Spleen (tissue), 11 donors: ENCODE data around the gene HNRNPM. TPM values are rescaled to one million over a fixed set of nuclear protein-coding genes. Genes with fewer than 3 reads are reported as not detected.

ENCODE experiments used
- DNase-seq: peaks from one replicate; pipeline ENCODE4 v3.0.0-alpha.2; 2020
- H3K27ac ChIP-seq, 8 donors: fragments of 200-600 bp; sonication (generic) in 7 of 8; 1 replicate in 4 of 8; 2 replicates in 4 of 8; pipeline versions ENCODE4 v1.5.0 to v1.8.0; 2016 to 2021; ENCODE audit warnings: inconsistent platforms in 4 of 8, mild to moderate bottlenecking in 4 of 8, moderate library complexity in 1 of 8
- H3K27me3 ChIP-seq, 7 donors: fragments of 200-600 bp; sonication (generic) in 6 of 7; replicated peaks in 1 of 7; 1 replicate in 4 of 7; 2 replicates in 3 of 7; pipeline versions ENCODE4 v1.5.0 to v1.8.0; 2016 to 2021; ENCODE audit warnings: inconsistent platforms in 3 of 7, mild to moderate bottlenecking in 1 of 7
- H3K36me3 ChIP-seq, 6 donors: fragments of 200-600 bp; sonication (generic) in 5 of 6; 1 replicate in 4 of 6; 2 replicates in 2 of 6; pipeline versions ENCODE4 v1.5.0 to v1.8.0; 2016 to 2021; ENCODE audit warnings: inconsistent platforms in 2 of 6
- H3K4me1 ChIP-seq, 6 donors: fragments of 200-600 bp; sonication (generic) in 5 of 6; 1 replicate in 3 of 6; 2 replicates in 3 of 6; pipeline versions ENCODE4 v1.5.0 to v1.8.0; 2016 to 2021; ENCODE audit warnings: inconsistent platforms in 3 of 6
- H3K4me3 ChIP-seq, 8 donors: fragments of 200-600 bp; sonication (generic) in 7 of 8; 1 replicate in 4 of 8; 2 replicates in 4 of 8; pipeline versions ENCODE4 v1.5.0 to v1.8.0; 2016 to 2021; ENCODE audit warnings: inconsistent platforms in 4 of 8, mild to moderate bottlenecking in 4 of 8, moderate library complexity in 2 of 8
- H3K9me3 ChIP-seq, 8 donors: fragments of 200-600 bp; sonication (generic) in 7 of 8; 1 replicate in 4 of 8; 2 replicates in 4 of 8; pipeline versions ENCODE4 v1.5.0 to v1.8.0; 2016 to 2021; ENCODE audit warnings: inconsistent platforms in 4 of 8
- CTCF ChIP-seq, 11 experiments: fragments of 200-600 bp in 7 of 11; fragments of 450-650 bp in 4 of 11; sonication (generic) in 4 of 11; IDR thresholded peaks in 8 of 11; conservative IDR thresholded peaks in 3 of 11; 1 replicate in 7 of 11; 2 replicates in 4 of 11; pipeline versions ENCODE4 v1.4.0 to v1.8.0; 2016 to 2021; ENCODE audit warnings: antibody characterized with exemption in 11 of 11, inconsistent platforms in 4 of 11, mild to moderate bottlenecking in 1 of 11
- POLR2A ChIP-seq, 3 donors: fragments of 450-650 bp; IDR thresholded peaks; one replicate each; pipeline ENCODE4 v1.5.1; 2017; ENCODE audit warnings: antibody characterized with exemption in 3 of 3, mild to moderate bottlenecking in 1 of 3
- POLR2AphosphoS5 ChIP-seq, 3 donors: sonication (generic); formaldehyde crosslinking; IDR thresholded peaks; one replicate each; pipeline ENCODE4 v1.5.1; 2017; ENCODE audit warnings: antibody characterized with exemption in 3 of 3
- WGBS, 5 donors: extraction: QIAGEN DNeasy Blood & Tissue Kit in 3 of 5; methylation state at CpG; one replicate each; pipeline versions ENCODE4 v1.1.5 to v1.1.7; 2013 to 2018; 5-methylcytosine and 5-hydroxymethylcytosine counted together
- intact Hi-C: fragments of 100-400 bp; cut with DNase I; formaldehyde crosslinking; loops from one replicate; pipeline ENCODE4 v1.15.0; 2023; ENCODE audit warnings: low total_unique reads
- polyA plus RNA-seq, 3 donors: library from polyadenylated mRNA; stranded (reverse); fragments of 200-250 nt; gene quantifications; one replicate each; pipeline ENCODE4 v1.2.1, GENCODE V29; 2013
- total RNA-seq, 7 donors: library from RNA; depleted of rRNA in 3 of 7; stranded (reverse); fragments of >200 nt in 3 of 7; fragmentation: NEBNext Ultra II Directional in 4 of 7; extraction: Animal tissue kit (Norgen Biotek cat#: 25700) in 4 of 7; gene quantifications; one replicate each; pipeline versions ENCODE4 v1.1.0 to v1.2.1, GENCODE V29; 2016 to 2021
- donor health status: healthy with polysubstance abuse.
- donor health status: DM: no; HTN: no; CAD: no; lungs with moderate emphysema.
- donor health status: DM: no; HTN: no; CAD: no.
- donor health status: Bipolar disorder and iron deficiency.
- donor health status: healthy.
- donor health status: DM: no; HTN: no; CAD: no.
- donor health status: DM: yes; HTN: yes; CAD: no.

Gene HNRNPM
- total and polyA plus RNA-seq, 10 donors, result 77.1 to 229 (median 138) TPM

- H3K4me1 ChIP-seq, result peaks cover 0 to 83% (median 19%) of the 10 kb centered on the region in 6 donors
- H3K36me3 ChIP-seq, result peaks cover 0 to 68% (median 8%) of the 10 kb centered on the region in 6 donors
- no peaks in the 10 kb centered on the region for H3K27me3 ChIP-seq
- H3K9me3 ChIP-seq, result no peaks in the 10 kb centered on the region
- 24 to 38% (median 30%) methylated on average over 5 to 7 of the region's 7 CpGs for WGBS, 5 donors
- peak overlapping the region in 6 of 8 donors; percentile 39 to 95 (median 68) for H3K27ac ChIP-seq
- peak; percentile 83 for DNase-seq
- intact Hi-C loops, result no loop called here
- TF ChIP-seq POLR2AphosphoS5 (IDR thresholded peaks at IDR 0.05), result peak; percentile 12 to 71 (median 26)
- TF ChIP-seq POLR2A (IDR thresholded peaks at IDR 0.05), result no peak
- peak overlapping the region in 1 of 8 donors; percentile 30 for H3K4me3 ChIP-seq
Observed at GRCh38 chr19:8494158-8494557, 49.4 kb downstream of the HNRNPM start.

GRCh38 chr19:8498295-8498694 is 53.5 kb downstream of the HNRNPM start:
- Histone ChIP-seq H3K27ac (peak overlapping the region in 2 of 8 donors; percentile 14 to 95), H3K36me3 (peaks cover 0 to 40% (median 0%) of the 10 kb centered on the region in 6 donors), H3K9me3 (no peaks in the 10 kb centered on the region), H3K27me3 (peaks cover 0 to 8% (median 0%) of the 10 kb centered on the region in 7 donors), H3K4me3 (no peak overlapping the region), H3K4me1 (peaks cover 0 to 91% (median 24%) of the 10 kb centered on the region in 6 donors)
- intact Hi-C loops, result no loop called here
- WGBS, 5 donors, result 89 to 95% (median 93%) methylated on average over 19 to 22 of the region's 22 CpGs
- no peak for DNase-seq
- TF ChIP-seq POLR2A (IDR thresholded peaks at IDR 0.05), result no peak
- TF ChIP-seq CTCF (IDR thresholded peaks at IDR 0.05 in 8 of 11, conservative IDR thresholded peaks at IDR 0.05 in 3 of 11), result no peak
- TF ChIP-seq POLR2AphosphoS5 (IDR thresholded peaks at IDR 0.05), result no peak

GRCh38 chr19:8499048-8499833 is 54.5 kb downstream of the HNRNPM start:
- intact Hi-C loops, result no loop called here
- H3K9me3 ChIP-seq, result no peaks in the 10 kb centered on the region
- H3K36me3 ChIP-seq, result peaks cover 0 to 38% (median 0%) of the 10 kb centered on the region in 6 donors
- WGBS, 5 donors, result 80 to 90% (median 84%) methylated on average over 28 to 41 of the region's 41 CpGs
- TF ChIP-seq CTCF (IDR thresholded peaks at IDR 0.05 in 8 of 11, conservative IDR thresholded peaks at IDR 0.05 in 3 of 11) (no peak), POLR2A (IDR thresholded peaks at IDR 0.05) (no peak), POLR2AphosphoS5 (IDR thresholded peaks at IDR 0.05) (no peak)
- DNase-seq, result no peak
- H3K4me3 ChIP-seq, result peak overlapping the region in 3 of 8 donors; percentile 14 to 42 (median 25)
- peaks cover 0 to 91% (median 21%) of the 10 kb centered on the region in 6 donors for H3K4me1 ChIP-seq
- H3K27ac ChIP-seq, result peak overlapping the region in 5 of 8 donors; percentile 63 to 95 (median 76)
- peaks cover 0 to 8% (median 0%) of the 10 kb centered on the region in 7 donors for H3K27me3 ChIP-seq

- 13 to 39% (median 23%) methylated on average over 7 of the region's 7 CpGs for WGBS, 5 donors
- TF ChIP-seq CTCF (IDR thresholded peaks at IDR 0.05 in 8 of 11, conservative IDR thresholded peaks at IDR 0.05 in 3 of 11) (no peak), POLR2AphosphoS5 (IDR thresholded peaks at IDR 0.05) (peak; percentile 9 to 20 (median 9))
- Histone ChIP-seq H3K9me3 (no peaks in the 10 kb centered on the region), H3K4me1 (peaks cover 0 to 91% (median 23%) of the 10 kb centered on the region in 6 donors), H3K27me3 (peaks cover 0 to 8% (median 0%) of the 10 kb centered on the region in 7 donors), H3K4me3 (peak overlapping the region in 3 of 8 donors; percentile 14 to 42 (median 25)), H3K36me3 (peaks cover 0 to 38% (median 0%) of the 10 kb centered on the region in 6 donors), H3K27ac (peak overlapping the region in 6 of 8 donors; percentile 63 to 95 (median 75))
- intact Hi-C loops, result no loop called here
- no peak for DNase-seq
Observed at GRCh38 chr19:8500158-8500557, 55.4 kb downstream of the HNRNPM start.
